Stimulated activated CD4-positive, alpha-beta T cell treated with anti-CD3 and anti-CD28 coated beads, Interleukin-15, amount 100 ng/mL, for 1 hour (primary cell): ENCODE measurements around the gene ROR2.

Experiments
- DNase-seq, 2 donors: peaks; one replicate each; pipeline ENCODE4 v3.0.0-alpha.2; 2020; ENCODE audit warnings: low read depth in 1 of 2, low spot score in 1 of 2

The ROR2 gene

DNA sequence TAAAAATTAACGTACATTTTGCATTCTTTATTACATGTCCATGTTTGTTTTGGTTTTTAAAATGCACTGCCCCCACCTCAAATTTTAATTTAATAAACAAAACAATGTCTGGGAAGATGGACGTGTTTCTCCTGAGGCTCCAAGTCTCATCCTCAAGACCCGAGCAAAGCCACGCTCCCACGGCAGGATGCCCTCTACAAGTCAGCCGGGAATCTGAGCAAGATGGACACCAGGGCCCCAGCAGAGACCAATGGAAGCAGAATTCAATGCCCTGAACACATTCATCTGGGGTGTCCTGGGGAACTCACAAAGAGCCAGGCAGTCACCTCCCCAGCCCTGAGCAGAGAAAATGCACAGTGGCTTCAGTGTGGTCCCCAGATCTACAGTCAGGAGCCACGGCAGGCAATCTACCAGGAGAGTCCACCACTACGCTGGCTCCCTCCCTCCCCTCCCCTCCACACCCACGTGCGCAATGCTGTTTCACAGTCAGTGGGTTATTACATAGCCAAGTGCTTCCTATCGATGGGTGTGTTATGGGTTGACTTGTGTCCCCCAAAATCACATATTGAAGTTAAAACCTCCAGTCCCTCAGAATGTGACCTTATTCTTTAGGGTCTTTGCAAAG lies 129.8 kb downstream of the ROR2 start:
- DNase-seq, result no peak

DNA sequence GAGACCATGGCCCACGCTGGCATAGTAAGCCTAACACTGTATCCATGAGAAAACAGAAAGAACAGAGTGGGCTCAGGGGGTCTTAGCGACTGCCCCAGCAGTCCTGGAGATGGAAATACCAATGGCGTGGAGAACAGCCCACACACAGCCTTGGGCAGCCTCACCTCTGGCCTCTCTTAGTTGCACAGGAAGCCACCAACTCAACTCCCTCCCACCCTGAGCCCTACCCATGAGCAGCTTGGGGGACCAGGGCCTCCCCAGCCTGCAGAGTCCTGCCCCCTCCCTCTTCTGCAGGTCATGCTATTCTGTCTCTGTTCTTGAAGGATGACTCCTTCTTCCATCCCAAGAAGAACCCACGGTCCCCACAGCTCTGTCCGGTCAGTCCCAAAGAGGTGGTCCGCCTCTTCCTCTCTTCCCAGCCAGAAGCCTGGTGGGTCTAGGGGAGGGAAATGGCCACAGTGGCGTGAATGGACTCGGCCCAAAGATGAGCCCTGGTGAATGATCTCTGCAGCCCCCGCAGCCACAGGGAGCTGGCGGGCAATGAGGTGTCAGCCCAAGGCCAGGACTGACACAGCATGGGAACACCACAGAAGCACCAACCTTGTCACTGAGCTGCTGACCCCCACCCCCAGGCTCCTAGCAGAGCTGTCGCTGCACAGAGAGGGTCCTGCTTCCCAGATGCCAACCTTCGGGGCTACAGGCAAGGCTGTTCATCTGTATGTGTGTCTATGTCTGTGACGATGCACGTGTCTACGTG lies 131.2 kb downstream of the ROR2 start:
- no peak for DNase-seq

DNA sequence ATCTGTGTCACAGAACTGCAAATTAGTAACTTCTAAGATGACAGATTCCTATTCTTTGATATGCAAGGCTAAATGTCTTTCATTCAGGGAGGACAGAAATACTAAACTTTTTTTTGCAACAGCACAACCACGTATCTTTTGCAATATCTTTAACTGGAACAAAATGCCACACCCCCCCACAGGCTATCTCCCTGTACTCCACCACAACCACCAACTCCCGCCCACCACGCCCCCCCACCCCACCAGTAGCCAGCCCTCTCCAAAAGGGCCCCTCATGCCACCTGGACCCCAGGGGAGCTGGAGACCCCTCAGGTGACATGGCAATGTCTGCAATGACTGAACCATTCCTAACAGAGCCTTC lies 131.8 kb downstream of the ROR2 start:
- no peak for DNase-seq

DNA sequence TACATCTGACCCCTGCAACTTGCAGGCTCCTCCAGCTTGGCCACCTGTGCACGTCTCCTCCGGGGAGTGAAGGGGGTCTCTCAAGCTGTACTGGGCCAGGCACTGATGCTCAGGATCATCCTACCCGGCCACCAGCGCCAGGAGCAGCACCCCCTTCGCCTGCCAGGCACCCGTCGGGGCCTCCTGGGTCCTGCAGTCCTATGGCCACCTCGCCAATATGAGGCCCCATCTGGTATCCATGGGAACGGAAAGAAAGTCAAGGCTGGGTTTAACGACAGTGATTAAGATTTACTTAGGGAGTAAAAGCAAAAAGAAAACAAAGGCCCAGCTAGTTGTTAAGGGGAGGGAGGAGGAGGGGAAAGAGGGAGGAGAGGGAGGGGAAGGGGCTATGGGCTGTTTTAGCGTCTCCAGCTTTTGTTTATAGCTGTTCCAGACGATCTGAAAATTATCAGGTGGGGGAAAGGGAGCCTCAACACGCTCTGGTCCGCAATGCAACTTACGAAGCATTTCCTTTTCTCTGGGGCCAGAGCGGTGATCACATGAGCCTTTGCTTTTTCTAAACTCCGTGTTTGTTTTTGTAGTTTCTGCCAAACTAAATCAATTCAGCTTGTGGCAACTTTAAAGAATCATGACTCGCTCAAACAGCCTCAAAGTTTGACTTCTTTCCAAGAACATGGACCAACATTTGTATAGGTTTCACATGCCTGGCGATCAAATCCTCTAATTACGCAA lies 132.4 kb downstream of the ROR2 start:
- DNase-seq, result no peak

DNA sequence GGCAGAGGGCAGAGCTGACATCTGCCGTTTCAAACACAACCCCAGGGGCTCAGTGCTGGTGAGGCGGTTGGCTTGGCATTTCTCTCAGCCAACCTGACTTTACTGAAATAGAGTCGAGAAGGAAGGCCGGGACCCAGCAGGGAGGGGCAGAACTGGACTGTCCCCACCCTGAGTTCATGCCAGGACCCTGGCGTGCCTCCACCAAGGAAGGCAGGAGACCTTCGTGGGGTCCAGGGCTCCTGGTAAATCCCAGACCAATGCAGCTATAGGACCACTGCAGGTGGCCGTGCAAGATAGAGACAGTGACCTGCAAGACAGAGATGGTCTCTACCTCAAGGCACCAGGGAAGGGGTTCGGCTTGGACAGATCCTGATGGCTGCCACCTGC lies 132.9 kb downstream of the ROR2 start:
- DNase-seq, result no peak

DNA sequence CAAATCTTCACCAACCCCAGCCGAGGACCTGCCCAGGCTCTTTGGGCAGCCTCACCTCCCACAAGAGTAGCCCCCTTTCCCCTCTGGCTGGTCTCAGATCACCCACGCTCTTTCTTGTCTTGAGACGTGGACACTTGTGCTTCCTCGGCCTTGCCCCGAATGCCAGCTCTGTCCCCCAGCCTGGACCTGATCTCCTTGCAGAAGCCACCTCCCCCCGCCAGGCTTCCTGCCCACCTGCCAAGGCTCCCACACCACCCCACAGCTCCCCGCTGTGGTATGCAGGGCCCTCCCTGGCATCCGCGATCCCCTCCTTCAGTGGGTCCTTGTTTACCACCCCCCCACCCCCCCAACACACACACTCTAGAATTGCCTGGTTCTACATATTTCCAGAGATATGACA lies 133.7 kb downstream of the ROR2 start:
- no peak for DNase-seq

DNA sequence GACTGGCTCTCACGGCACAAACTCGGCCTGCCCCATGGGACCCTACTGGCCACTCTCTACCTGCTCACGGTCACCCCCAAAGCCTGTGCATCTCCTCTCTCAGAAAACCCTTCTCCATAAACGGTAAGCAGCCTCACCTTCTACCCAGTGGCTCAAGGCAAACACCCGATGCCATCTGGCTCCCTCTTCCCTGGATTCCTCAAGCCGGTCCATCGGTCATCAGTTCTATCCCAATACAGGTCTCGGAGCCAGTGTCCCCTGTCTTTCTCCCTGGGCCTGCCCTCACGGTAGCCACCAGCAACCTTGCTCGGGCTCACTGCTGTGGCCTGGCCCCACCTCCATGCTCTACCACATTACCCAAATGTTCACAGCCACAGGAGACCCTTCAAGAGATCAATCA lies 134.1 kb downstream of the ROR2 start:
- DNase-seq, result no peak

DNA sequence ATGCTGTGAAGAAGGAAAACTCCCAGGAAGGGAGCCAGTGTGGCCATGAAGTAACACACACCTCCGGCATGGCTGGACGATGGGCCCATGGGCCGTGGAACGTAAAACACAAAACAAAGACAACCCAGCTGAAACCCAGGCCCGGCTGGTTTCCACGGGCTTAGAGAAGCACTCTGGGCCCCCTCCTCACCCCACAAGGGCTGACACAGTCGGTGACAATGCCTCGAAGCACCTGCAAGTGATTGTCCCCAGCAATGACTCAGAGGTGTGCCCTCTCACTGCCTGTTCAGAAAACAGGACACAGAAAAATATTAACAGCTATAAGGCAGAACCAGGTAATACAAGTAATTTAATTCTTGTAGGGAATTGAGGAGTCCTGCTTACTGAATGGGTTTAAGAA lies 135.3 kb downstream of the ROR2 start:
- DNase-seq, result no peak

DNA sequence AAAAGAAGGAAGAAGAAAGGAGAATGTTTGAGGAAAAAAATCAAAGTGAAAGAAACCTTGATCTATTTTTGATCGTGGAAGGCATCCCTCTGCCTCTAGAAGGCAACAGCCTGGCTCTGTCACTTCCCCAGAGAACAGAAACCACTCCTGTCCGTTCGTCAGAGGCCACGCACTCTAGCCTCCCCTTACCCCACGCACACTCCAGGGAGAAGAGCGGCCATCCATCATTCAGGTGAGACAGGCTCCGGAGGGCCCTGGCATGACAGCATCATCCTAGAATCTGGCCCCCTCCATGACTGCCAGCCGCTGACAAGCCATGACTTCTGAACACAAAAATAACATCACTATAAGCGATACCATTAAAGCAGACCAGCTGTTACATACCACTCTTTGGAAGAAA lies 135.8 kb downstream of the ROR2 start:
- no peak for DNase-seq

DNA sequence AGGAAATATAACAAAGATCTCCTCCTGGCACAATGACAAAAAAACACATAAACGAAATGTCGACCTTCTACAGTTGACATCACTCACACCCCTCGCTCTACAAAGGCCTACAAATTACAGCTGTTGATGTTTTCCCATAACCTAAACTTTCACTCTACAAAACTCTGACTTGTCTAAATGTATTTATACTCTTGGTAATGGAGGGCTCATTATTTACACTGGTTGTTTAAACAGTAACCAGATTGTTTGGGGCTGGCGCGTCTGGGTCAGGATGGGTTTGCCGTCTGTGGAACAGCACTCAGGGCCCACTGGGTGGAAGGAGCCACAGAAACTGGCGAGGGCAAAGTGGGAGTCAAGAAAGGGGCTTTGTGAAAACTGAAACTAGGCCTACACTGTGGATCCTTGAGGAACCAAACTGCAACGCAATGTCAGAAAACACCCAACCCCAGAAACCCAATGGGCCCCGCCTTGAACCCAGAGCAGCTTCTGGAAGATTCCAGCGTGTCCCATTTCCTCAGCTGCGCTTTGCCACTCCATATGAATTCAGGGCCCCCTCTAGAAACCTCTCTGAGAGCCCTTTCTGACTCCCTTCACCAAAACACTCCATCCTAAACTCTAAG lies 136.7 kb downstream of the ROR2 start:
- DNase-seq, result no peak

DNA sequence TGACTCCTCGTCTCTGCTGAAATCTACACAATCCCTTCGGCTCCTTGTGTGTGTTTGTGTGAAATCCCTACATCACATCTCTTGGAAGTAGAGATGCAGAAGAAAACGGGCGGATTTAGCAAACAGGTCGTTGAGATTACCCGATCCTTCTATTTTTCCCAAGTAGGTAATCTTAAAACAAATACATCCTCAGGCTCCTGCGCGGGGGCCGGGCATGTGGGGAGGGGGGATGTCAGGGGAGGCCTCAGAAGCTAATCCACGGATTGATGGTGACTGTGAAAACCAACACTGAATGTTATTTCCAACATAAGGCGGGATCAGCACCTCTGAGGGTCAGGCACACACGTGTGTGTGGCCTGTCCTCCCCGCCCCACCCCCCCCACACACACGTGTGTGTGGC lies 137.8 kb downstream of the ROR2 start:
- no peak for DNase-seq

DNA sequence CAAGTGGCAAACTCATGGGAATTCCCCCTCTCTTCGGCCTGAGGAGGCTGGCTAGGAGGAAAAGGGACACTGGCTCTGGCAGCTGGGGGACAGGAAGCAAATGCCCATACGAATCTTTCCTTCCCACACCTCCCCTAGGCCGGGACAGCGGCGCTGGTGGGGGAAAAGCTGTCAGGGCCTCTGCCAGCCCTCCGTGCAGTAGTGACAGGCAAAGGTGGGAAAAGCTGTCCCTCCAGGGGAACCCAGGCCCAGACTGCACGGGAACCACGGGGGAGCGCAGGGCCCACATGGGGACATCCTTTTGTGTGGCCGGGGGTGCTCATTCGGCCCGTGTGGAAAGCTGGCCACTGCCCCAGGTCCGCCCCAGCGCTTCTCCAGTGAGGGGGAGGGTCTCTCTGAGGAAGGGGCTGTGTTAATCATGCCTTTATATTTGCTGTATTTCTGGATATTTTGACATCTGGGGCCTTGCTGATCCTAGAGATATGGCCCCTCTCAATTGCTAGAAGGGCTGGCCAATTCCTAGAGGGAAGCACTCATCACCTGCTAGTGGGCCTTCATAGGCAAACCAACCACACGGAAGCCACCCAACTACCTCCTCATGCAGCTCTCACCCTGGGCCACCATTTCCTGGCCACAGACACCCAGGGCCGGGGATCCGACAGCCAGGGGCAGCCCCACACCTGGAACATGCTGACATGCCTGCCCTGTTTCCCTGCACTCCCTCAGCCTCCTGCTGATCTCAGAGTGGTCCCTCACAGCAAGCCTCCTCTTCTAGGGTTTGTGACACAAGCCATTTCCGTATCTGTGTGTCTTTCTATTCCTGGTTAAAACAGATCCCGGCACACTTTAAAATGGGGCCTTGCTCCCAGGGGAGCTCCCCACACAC lies 138.8 kb downstream of the ROR2 start:
- no peak for DNase-seq

DNA sequence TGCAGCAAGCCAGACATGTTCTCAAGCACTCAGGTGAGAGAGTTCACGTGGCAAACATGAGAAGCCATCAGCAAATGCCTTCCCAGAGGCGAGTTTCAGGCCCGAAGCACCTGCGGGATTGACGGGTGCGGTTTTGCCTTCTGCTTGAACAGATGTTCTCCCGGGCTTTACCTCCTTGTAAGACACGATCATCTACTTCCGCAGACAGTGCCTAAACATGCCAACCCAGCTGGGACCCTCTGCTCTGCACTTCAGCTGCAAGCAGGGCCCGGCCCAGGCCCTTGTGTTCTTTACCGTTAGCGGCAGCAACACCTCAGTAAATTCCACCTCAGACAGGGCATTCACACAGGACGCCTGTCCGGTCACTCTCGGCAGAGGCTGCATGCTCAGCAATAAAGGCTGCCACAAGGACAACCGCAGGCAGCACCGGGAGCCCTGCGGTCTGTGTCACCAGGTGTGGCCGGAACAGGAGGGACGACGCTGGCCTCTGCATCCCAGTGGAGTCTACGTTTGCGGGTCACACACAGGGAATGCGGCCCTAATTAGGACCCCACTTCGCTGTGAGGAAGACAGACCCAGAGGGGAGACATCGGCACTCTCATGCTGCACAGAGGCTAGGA lies 139.6 kb downstream of the ROR2 start:
- no peak for DNase-seq

DNA sequence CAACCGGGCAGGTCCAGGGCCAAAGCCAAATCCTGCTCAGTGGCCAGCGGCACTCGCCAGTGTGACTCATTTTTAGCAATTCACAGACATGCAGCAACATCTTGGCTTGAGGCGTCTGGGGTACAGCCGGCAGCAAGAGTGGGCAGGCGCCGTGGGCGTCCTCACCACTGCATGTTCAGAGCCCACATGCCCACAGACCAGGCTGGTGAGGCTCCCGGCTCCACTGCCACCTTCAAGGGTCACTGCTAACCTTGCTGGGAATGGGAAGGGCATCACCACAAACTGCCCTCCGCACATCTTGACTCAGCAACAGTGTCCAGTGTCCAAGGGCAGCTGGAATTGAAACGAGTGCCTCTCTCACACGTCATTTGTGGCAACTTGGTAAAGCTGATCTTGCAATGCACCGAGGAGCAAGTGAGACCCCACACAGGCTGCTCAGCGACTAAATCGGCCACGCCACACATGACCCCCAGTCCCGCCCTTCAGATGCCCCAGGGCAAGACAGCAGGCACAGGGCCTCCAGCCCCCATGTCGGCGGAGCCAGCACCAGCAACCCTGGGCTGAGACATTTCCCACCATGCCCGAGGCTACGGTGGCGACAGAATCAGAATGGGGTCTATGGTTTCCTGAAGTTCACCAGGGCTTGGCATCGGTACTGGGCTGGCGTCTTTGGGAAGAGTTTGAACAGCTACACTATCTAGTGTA lies 140.3 kb downstream of the ROR2 start:
- no peak for DNase-seq

DNA sequence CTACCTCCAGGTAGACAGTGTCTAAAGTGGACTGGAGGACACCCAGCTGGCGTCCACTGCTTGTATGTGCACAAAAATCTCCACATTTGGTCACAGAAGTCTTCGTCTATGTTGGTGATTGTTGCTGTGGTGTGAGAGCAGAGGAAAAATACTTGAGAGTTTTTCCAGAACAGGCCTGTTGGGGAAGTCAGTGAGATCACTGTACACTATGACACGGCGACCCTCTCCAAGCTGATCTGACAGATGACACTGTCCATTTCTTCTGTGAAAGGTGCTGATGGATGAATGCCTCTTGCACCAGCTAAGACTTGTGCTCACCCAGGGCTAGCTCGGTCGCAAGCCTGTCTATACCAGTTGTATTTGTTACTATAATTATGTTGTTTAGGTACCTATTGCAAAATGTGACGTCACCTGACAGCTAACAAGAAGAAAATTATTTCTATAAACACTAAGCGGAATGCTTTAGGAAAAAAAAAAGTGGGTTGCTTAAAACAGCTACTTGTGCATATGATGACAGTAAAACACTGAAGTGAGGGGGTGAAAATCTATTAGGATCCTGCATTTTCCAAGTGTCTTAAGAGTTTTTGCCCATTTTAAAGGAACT lies 142.3 kb downstream of the ROR2 start:
- DNase-seq, result no peak

DNA sequence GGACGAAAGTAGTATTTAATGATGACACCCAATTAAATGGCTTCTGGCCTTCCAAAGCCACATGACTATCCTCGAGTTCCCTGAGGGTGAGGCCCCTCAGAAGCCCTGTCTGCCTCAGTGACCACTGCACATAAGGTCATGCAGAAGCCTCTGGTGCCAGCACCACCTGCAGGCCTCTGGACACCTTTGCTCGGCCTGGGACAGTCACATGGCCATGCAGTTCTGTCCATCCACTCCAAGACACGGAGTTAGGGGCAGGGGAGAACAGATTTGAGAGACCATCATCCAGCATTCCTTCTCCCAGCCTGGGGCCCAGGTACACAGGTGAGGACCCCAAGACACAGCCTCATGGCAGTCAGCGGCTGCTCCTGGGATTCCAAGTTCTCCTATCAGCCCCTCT lies 145.0 kb downstream of the ROR2 start:
- DNase-seq, result no peak

DNA sequence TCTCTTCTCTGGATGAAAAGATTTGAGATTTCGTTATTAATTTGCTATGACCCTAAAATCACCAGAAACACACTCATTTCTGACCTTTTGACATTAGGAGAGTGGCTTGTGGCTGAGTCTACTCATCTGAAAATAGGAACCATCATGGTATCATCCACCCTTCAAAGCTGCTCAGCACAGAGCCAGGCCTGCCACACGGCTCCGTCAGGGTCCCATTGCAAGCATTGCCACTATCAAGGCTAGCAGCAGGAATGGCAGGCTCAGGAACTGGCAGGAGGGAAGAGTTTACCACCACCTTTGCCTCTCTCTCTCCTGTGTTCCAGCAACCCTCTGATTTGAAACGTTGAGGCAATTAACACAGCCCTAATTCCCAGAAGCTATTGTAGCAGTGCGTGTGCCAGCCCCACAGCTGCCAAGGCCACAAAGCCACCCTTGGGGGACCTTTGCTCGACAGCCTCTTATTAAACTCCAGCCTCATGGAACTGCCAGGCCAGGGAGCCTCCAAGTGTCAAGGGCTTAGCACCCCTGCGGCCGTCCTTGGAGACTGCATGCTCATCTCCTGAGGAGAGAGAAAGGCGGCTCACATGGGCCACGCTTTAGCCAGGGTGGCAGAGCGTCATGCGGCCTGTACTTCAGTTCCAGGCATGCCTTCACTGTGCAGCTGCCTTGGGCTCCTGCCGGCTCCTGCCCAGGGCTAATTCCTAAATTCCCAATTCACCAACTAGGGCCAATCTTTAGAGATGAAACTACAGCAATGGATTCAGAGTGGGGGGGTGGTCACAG lies 145.9 kb downstream of the ROR2 start:
- DNase-seq, result no peak

DNA sequence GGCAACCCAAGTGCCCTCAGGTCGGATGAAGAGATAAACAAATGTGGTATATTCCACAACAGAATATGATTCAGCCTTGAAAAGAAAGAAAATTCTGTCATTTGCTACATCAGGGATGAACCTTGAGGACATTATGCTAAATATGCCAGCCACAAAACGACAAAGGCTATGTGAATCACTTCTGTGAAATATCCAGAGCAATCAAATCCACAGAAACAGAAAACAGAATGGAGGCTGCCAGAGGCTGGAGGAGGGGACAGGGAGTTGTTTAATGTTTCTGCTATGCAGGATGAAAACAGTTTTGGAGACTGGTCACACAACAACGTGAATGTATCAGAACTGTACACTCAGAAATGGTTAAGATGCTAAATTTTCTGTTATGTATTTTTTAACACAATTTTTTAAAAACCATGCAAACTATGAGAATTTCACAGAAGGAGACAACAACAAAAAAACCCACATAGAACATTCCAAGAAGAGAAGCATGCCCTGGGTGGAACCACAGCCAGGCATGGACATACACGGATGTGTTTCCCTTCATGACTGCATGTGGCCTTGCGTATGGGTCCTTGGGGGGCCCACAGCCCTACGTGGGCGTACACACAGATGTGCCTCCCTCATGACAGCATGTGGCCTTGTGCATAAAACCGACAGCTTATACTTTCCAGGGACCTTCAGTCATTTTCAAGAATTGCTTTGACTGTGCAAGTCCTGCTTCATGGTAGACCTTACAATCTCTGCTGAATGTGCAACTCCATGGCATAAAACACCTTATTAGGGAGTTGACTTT lies 146.7 kb downstream of the ROR2 start:
- DNase-seq, result no peak
